Smooth muscle cell of the brain vasculature (primary cell): ENCODE measurements around the gene NOL9.
"Not testable (repeated sequence)": the region's sequence is repeated elsewhere in the genome, so short reads cannot be mapped to it uniquely, and the experiment has no call there.

Experiments
- DNase-seq: peaks from one replicate; pipeline ENCODE4 v3.0.0-alpha.2; 2012; ENCODE audit warnings: low read depth, low spot score

NOL9 gene

GRCh38 chr1:6572653-6573383 is 18.5 kb upstream of the NOL9 start:
- no peak for DNase-seq

- no peak for DNase-seq
Measured at GRCh38 chr1:6570987-6571386, 16.7 kb upstream of the NOL9 start.

DNA sequence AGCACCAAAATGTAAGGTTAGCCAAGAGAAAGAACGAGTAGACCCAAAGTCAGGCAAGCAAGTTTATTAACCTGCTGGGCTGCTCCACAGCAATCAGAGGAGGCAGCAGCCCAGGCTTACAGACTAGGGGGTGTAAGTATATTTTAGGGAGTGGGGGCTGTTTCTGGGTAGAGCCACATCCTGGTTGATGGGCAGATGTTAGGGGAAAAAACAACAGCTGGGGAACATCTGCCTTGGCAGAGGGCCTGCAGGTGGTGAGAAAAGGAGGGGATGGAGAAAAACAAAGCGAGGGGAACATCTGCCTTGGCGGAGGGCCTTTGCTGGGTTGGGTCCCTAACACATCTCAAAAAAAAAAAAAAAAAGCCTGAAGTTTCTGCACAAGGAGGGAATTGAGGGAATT is 15.8 kb upstream of the NOL9 start:
- no peak for DNase-seq

DNA sequence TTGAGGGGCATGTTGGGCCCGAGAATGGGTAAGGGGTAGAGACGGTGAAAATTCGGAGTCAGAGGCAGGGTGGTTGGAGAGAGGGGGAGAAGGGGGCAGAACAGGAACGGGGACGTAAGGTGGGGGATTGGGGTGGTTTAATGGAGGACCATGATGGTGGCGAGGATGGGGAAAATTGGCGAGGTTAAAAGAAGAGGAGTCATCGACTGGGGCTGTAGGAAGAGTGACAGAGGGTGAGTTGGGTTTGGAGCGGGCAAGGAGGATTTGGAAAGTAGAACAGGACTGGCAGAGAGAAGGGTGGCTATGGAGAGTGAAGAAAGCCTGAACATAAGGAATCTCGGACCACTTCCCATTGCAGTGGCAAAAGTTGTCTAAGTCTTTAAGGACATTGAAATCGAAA is 14.7 kb upstream of the NOL9 start:
- DNase-seq: no peak

DNA sequence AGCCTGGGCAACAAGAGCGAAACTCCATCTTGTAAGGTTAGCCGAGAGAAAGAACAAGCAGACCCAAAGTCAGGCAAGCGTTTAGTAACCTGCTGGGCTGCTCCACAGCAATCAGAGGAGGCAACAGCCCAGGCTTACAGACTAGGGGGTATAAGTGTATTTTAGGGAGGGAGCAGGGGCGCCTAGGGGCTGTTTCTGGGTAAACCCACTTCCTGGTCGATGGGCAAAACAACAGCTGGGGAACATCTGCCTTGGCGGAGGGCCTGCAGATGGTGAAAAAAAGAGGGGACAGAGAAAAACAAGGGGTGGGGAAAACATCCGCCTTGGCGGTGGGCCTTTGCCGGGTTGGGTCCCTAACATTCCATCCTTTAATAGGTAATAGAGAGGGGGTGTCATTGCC is 6.0 kb upstream of the NOL9 start:
- no peak for DNase-seq

GRCh38 chr1:6559161-6559560 is 4.8 kb upstream of the NOL9 start:
- not testable (repeated sequence) for DNase-seq

DNA sequence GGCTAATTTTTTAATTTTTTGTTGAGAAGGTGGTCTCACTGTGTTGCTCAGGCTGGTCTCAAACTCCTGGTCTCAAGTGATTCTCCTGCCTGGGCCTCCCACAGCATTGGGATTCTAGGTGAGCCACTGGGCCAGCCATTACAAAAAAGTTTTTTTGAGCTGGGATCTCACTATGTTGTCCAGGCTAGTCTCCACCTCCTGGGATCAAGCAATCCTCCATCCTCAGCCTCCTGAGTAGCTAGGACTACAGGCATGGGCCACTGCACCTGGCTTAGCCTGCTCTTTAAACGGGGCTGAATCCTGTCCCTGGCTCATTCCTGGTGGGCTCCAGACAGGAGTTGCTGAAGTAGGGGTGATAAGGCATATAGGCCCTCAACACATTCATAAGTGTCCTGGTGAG is 3.3 kb upstream of the NOL9 start:
- DNase-seq: no peak

DNA sequence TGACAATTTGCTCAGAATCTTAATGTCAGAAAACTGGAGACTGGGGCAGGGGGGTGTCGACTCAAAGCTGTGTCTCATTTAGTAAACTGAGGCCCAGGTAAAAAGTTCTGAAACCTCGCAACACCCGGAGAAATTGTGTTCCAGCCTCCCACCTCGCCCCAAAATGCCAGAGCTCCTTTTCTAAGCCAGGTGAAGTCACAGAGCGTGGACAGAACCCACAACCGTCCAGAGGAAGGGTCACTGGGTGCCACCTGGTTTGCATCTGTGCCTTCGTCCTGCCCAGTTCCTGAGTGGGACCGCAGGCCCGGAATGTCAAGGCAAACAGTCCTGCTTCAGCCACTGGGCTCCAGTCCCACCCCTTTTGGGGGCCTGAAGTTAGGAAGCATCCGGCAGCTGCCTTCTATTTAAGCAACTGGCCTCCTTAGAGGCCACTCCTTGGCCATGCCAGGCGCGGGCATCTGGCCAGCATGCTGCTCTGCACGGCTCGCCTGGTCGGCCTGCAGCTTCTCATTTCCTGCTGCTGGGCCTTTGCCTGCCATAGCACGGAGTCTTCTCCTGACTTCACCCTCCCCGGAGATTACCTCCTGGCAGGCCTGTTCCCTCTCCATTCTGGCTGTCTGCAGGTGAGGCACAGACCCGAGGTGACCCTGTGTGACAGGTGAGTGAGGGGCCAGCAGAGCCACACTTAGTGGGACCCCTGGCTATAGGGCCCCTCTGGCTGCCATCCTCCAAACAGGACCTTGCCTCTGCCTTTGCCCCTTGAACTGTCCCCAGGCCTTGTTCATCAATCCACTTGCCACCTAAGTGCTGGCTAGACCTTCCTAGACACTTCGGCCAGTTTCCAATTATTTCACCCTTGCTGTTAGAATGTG is 830 bp upstream of the NOL9 start, which contains the start of gene TAS1R1:
Gene TAS1R1, plus strand, starts transcription at position 401 of the 872 bp plus-strand sequence. Its CDS starts 67 bp downstream, at position 468.
- no peak for DNase-seq

DNA sequence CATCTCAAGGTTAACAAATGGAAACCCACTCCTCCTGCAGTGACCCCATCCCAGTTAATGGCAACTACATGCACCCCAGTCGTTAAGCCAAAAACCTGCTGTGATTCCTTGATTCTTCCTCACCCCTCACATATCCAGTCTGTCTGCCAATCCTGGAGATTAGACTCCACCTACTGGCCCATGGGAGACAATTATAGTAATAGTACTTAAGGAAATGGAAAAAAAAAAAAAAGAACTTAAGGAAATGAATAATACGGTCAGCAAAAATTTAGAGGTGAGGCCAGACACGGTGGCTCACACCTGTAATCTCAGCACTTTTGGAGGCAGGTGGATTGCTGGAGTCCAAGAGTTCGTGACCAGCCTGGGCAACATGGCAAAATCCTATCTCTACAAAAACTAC is 7.0 kb downstream of the NOL9 start:
- no peak for DNase-seq

DNA sequence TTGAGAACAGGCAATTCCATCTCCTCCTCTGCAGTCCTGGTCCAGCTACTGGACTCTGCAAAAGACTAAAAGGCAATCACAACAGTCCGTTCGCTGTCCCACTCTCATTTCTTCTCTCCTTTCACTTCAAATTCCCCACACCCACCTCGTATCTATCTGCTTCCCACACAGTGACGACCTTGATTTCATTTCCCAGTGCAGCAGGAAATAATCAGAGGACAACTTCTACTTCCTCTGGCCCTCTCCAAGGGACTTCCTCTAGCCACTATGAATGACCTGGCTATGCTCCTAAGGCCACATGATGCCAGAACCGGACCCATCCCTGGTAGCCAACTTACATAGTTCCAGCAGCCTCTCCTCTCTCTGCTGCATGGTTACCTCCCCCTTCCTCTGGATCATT is 8.0 kb downstream of the NOL9 start:
- DNase-seq: no peak

GRCh38 chr1:6545276-6546112 is 8.8 kb downstream of the NOL9 start:
- DNase-seq: no peak

DNA sequence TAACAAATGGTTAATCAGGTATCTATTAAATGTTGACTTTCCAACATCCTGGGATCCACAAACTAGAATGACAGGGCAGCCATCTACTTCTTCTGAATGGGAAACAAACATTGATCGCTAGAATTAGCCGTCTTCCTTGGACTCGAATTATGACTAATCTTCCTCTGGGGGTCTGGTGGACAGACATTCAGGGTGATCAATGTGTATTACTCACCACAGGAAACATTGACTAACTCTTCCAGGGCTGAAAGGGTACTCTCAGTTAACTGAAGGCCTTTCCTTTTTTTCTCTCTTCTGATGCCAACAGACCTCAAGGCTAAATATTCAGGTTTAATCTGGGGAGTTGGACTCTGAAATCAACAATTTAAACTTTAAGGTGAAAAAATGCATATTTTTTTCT is 9.5 kb downstream of the NOL9 start:
- DNase-seq: no peak

- DNase-seq: no peak
Measured at GRCh38 chr1:6538956-6539355, 15.4 kb downstream of the NOL9 start.

- DNase-seq: no peak
Measured at GRCh38 chr1:6536291-6536690, 18.0 kb downstream of the NOL9 start.

- DNase-seq: no peak
Measured at GRCh38 chr1:6535214-6535613, 19.1 kb downstream of the NOL9 start.

- DNase-seq: no peak
Measured at GRCh38 chr1:6534248-6534822, 20.0 kb downstream of the NOL9 start.

DNA sequence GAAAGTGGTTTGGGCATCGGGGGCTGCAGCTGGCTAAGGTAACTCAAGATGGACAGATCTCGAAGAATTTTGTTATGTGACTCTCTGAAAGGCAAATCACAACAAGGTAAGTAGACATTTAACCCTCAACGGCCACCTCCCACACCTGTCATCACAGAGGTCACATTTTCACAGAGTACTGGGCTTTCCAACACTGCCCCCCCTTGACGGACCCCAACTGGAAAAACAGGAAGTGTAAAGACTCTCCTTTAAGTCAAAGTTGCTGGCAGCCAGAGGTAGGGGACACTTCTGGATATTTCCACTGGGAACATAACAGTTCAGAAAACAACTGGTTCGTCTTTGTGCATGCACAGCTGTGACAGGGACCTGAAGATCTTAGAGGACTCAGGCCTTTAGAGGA is 22.3 kb downstream of the NOL9 start:
- DNase-seq: no peak

GRCh38 chr1:6530504-6531160 is 23.7 kb downstream of the NOL9 start:
- DNase-seq: no peak

DNA sequence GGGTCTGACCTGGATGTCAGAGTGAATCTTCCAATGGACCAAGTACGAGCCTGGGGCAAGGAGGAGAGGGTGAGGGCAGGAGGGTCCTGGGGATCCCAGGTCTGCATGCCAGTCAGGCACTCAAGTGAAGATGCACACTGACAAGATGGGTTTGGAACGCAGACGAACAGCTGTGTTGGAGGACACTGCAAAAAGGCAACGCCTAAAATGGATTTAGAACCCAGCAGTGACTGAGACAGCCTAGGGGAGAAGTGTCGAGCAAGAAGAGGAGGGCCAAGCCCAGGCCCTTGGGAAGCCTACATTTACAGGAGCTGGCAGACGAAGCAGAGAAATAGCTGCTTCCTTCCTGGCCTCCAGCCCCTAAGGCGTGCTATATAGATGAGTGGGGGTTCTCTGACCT is 25.8 kb downstream of the NOL9 start:
- DNase-seq: no peak

DNA sequence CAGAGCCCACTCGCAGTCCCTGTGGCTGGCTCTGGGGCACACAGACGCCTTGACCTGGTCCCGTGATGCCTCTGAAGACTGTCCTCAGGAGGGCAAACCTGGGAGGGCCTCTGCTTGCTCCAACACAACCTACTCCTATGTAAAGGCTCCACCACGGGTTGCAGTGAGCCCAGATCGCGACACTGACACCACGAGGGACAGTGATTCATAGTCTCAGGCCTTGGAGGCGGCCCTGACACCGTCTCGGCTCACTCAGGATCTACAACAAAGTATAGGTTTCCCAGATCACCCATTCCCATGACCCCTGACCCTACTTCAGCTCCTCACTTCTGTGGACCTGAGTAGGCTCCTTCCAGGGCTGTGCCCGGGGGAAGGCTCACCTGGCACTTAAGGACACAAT is 28.0 kb downstream of the NOL9 start:
- DNase-seq: no peak

DNA sequence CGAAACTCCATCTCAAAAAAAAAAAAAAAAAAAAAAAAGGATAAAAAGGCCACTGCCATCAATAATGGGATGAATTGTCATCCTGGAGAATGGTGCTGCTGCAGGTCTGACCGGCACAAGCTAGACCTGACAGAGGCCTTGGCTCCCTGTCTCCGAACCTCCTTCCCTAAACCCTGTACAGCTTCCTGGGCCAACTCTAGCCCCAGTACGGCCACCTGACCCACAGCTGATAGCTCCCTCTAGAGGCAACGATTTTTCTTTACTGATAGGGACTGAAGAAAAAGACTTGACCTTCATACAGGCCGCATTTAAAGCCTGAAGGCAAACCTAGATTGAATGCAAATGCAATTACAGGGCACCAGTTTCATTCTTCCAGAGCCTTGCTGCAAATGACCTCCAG is 30.7 kb downstream of the NOL9 start:
- no peak for DNase-seq
